Measurements from ENCODE around the gene ADGRD1.

ADGRD1 gene

GRCh38 chr12:131008913-131009270 is 55.2 kb downstream of the ADGRD1 start:
- DNase-seq, result no peak

GRCh38 chr12:131009595-131010395 is 56.1 kb downstream of the ADGRD1 start:
- no peak for DNase-seq

GRCh38 chr12:131010396-131011131 is 56.9 kb downstream of the ADGRD1 start:
- DNase-seq, result no peak

GRCh38 chr12:131011165-131012079 is 57.7 kb downstream of the ADGRD1 start:
- no peak for DNase-seq

- DNase-seq, result no peak
Measured at GRCh38 chr12:131012279-131013069, 58.8 kb downstream of the ADGRD1 start.

- DNase-seq, result no peak
Measured at GRCh38 chr12:131013118-131013517, 59.4 kb downstream of the ADGRD1 start.

- no peak for DNase-seq
Measured at GRCh38 chr12:131014343-131014742, 60.6 kb downstream of the ADGRD1 start.

GRCh38 chr12:131015581-131016337 is 62.1 kb downstream of the ADGRD1 start:
- DNase-seq, result no peak

- no peak for DNase-seq
Measured at GRCh38 chr12:131017477-131017991, 63.8 kb downstream of the ADGRD1 start.

- DNase-seq, result no peak
Measured at GRCh38 chr12:131018019-131018620, 64.4 kb downstream of the ADGRD1 start.

GRCh38 chr12:131018808-131019397 is 65.2 kb downstream of the ADGRD1 start:
- no peak for DNase-seq

GRCh38 chr12:131020326-131021153 is 66.8 kb downstream of the ADGRD1 start:
- DNase-seq, result no peak

- DNase-seq, result no peak
Measured at GRCh38 chr12:131021154-131021541, 67.4 kb downstream of the ADGRD1 start.

GRCh38 chr12:131024026-131024425 is 70.3 kb downstream of the ADGRD1 start:
- no peak for DNase-seq

GRCh38 chr12:131024721-131025120 is 71.0 kb downstream of the ADGRD1 start:
- DNase-seq, result no peak

GRCh38 chr12:131025234-131025633 is 71.5 kb downstream of the ADGRD1 start:
- DNase-seq, result no peak

GRCh38 chr12:131025939-131026702 is 72.4 kb downstream of the ADGRD1 start:
- DNase-seq, result no peak

GRCh38 chr12:131026754-131027153 is 73.0 kb downstream of the ADGRD1 start:
- DNase-seq, result no peak

GRCh38 chr12:131027264-131027663 is 73.6 kb downstream of the ADGRD1 start:
- no peak for DNase-seq

Data from stimulated activated CD4-positive, alpha-beta T cell treated with anti-CD3 and anti-CD28 coated beads, Interleukin-2, amount 100 ng/mL, for 48 hours (primary cell).